Measurements from ENCODE around the gene VAT1L.

The VAT1L gene

GRCh38 chr16:78025631-78026030 is 237.3 kb downstream of the VAT1L start:
- Mint-ChIP-seq H3K27me3 (ENCODE audit: low read depth) (peaks cover 9% of the 10 kb centered on the region), H3K36me3 (ENCODE audit: low read depth) (no peaks in the 10 kb centered on the region), H3K4me3 (no peak overlapping the region), H3K9me3 (no peaks in the 10 kb centered on the region), H3K4me1 (ENCODE audit: low read depth) (no peaks in the 10 kb centered on the region), H3K27ac (no peak overlapping the region)
- no peak for DNase-seq (ENCODE audit: low spot score)

DNA sequence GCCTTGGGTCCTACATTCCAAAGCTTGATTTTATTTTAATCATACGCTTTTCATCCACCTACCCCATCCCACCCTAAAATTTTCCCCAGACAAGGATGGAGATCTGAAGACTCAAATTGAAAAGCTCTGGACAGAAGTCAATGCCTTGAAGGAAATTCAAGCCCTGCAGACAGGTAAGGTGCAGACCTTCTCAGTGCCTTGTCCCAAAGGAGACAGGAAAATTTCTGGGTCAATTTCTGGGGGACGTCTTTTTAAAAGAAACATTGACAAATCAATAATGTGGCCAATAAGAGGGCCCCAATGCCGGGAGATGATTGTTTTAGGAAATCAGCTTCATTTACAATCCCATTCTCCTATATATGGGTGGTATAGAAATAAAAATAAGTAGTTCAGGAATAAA is 239.7 kb downstream of the VAT1L start:
- peaks cover 5% of the 10 kb centered on the region for H3K4me1 Mint-ChIP-seq (ENCODE audit: low read depth)
- H3K27ac Mint-ChIP-seq: no peak overlapping the region
- no peaks in the 10 kb centered on the region for H3K9me3 Mint-ChIP-seq
- no peaks in the 10 kb centered on the region for H3K36me3 Mint-ChIP-seq (ENCODE audit: low read depth)
- no peak overlapping the region for H3K4me3 Mint-ChIP-seq
- no peak for DNase-seq (ENCODE audit: low spot score)
- peaks cover 6% of the 10 kb centered on the region for H3K27me3 Mint-ChIP-seq (ENCODE audit: low read depth)
